H7 (cell line): ENCODE data around the gene RPL18. TPM values are rescaled to one million over a fixed set of nuclear protein-coding genes. Genes with fewer than 3 reads are reported as not detected.
A peak's percentile ranks its signal among the peaks of the same experiment; 100 is the strongest.
"Not testable (repeated sequence)": the region's sequence is repeated elsewhere in the genome, so short reads cannot be mapped to it uniquely, and the experiment has no call there.

Experiments used
- DNase-seq: peaks from one replicate; pipeline ENCODE4 v3.0.0; 2012
- H3K27me3 ChIP-seq: 2 replicates; pipeline ENCODE4 v1.6.0; 2011; ENCODE audit warnings: mild to moderate bottlenecking, low read length; ENCODE audit not compliant: control insufficient read depth, insufficient read depth
- H3K36me3 ChIP-seq: replicated peaks from 2 replicates; pipeline ENCODE4 v1.5.1; 2011; ENCODE audit warnings: low read length; ENCODE audit not compliant: control insufficient read depth, insufficient read depth
- H3K4me3 ChIP-seq: 2 replicates; pipeline ENCODE4 v1.5.1; 2011; ENCODE audit warnings: low read depth, mild to moderate bottlenecking, control low read depth, low read length, moderate library complexity; ENCODE audit not compliant: insufficient read depth
- total RNA-seq: library from RNA; depleted of rRNA; stranded (reverse); fragments of >200 nt; shearing (Covaris generic); gene quantifications from 2 replicates; pipeline ENCODE4 v1.2.3, GENCODE V29; 2014; rRNA removed

RPL18 gene
- total RNA-seq = 3,978 and 5,156 TPM in 2 replicates

DNA sequence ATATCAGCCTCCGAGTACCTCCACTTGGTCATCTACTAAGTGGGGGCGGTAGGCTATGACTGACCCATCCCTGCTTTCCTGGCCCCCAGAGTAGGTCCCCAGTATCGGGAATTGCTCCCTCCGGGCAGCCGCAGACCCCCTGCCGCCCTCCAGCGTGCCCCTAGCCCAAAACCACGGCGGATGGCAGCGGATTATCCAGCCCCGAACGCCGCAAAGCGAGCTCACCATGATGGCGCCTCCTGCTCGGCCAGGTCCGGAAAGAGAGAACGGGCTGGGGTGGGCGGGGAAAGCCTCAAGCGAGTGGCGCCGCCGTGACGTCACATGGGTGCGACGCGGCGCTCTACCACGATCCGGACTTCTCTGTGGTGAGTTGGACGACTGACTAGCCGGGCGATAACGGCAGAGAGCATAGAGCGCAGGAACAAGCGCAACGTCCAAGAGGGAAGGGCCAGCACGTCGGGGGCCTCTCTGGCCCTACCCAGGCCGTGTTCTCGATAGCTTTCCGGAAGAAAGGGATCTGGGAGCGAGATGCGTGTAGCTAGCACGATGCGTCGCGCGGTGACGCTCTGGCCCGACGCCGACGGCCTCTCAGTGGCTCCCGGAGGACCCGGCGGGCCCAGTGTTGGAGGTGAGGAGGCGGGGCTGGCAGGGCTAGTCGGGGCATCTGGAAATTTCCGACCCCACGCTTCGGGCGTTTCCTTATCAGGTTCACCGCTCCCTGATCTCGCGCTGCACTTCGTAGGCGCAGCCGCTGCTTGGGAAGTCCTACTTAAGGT is at the start of gene RPL18, which contains the start of gene SPHK2:
RPL18 (minus strand) TSS at position 263 of the 776 bp plus-strand sequence; CDS start at position 228, 35 bp downstream.
SPHK2 (plus strand) TSS at position 591 of the 776 bp plus-strand sequence. CDS start 1,009 bp downstream, outside the sequence.
- Histone ChIP-seq H3K27me3 (no peaks in the 10 kb centered on the region), H3K36me3 (peaks cover 27% of the 10 kb centered on the region), H3K4me3 (peak within 1 kb of the TSS; percentile 100)
- peak; percentile 99 for DNase-seq

DNA sequence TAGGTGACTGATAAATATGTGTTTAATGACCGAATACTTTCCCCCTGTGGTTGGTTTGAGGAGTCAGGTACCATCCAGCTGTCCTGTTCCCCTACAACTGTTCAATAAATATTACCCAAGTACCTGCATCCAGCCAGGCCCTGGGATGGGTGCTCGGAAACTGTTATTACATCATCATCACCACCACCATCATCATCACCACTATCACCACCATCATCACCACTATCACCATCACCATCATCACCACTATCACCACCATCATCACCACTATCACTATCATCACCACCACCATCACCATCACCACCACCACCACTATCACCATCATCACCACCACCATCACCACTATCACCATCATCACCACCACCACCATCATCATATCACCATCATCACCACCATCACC is 49.8 kb upstream of the RPL18 start:
- DNase-seq = no peak
- H3K4me3 ChIP-seq = no peak overlapping the region

DNA sequence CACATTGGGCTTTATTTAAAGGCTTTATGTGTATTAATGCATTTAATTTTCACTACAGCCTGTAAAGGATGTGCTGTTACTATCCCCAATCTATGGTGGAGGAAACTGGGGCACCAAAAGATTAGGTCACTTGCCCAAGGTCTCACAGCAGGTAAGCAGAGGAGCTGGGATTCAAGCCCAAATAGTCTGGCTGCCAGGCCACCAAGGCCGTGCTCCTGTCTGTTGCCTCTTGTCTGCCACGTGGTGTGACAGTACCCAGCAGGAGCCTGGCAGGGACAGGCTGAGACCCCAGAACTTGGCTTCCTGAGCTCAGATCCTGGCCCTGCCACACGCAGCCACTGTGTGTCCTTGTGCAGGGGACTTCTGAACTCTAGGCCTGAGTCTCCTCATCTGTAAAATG is 49.4 kb upstream of the RPL18 start:
- no peaks in the 10 kb centered on the region for H3K36me3 ChIP-seq
- DNase-seq = no peak
- no peak overlapping the region for H3K4me3 ChIP-seq
- H3K27me3 ChIP-seq = no peaks in the 10 kb centered on the region; the same call in 1 of the 2 replicates

More for the DNA sequence above, 49.8 kb upstream of the RPL18 start:
- Histone ChIP-seq H3K36me3 (no peaks in the 10 kb centered on the region), H3K27me3 (peaks cover under 1% of the 10 kb centered on the region)

DNA sequence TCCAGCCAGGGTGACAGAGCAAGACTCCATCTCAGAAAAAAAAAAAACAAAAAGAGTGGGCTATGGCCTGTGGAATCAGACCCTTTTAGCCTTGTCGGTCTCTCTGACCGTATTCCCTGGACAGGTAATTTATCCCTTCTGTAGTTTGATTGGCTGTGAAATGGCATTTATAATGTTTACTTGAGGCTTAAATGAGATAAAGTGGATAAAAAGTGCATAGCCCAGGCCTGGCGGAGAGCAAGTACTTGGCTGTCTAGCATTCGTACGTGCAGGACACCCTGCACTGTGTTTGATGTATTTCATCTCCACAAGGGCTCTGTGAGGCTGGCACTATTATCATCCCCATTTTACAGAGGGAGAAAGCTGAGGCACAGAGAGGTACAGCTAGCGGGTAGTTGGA is 46.8 kb upstream of the RPL18 start:
- Histone ChIP-seq H3K36me3 (no peaks in the 10 kb centered on the region), H3K27me3 (no peaks in the 10 kb centered on the region), H3K4me3 (no peak overlapping the region)
- no peak for DNase-seq

DNA sequence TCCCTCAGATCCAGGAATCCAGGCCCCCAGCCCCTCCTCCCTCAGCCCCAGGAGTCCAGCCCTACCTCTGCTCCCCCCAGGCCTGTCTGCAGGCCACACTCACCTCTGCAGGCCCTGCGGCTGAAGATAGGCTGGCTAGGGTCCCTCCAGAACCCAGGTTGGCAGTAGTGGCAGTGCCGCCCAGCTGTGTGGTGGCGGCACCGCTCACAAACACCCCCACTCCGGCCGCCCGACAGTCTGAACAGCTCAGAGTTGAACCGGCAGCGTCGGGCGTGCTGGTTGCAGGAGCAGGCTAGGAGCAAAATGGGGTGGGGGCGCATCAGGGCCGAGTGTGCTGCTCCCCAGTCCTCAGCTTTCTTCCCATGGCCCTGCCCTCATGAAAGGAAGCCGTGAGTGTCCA is 45.5 kb upstream of the RPL18 start:
- Histone ChIP-seq H3K27me3 (no peaks in the 10 kb centered on the region), H3K4me3 (no peak overlapping the region), H3K36me3 (no peaks in the 10 kb centered on the region)
- DNase-seq = peak; percentile 59

DNA sequence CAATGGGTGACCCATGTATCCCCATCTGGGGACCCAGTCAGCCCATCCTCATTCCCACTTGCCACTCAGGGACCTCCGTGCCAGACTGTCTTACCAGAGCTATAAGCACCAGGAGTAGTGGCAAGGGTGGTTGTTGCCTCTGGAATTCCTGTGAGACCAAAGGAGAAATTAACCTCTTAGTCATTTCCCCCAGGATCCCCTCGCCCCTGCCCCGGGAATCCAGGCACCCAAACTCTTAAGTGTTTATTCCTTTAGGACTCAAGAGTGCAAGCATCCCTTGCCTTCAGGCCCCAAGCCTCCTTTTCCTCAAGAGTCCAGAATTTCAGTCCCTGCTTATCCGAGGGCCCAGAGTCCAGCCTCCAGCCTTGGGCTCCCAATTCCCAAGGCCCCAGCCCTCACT is 44.7 kb upstream of the RPL18 start:
- Histone ChIP-seq H3K4me3 (no peak overlapping the region), H3K36me3 (no peaks in the 10 kb centered on the region), H3K27me3 (no peaks in the 10 kb centered on the region)
- DNase-seq = peak; percentile 45

DNA sequence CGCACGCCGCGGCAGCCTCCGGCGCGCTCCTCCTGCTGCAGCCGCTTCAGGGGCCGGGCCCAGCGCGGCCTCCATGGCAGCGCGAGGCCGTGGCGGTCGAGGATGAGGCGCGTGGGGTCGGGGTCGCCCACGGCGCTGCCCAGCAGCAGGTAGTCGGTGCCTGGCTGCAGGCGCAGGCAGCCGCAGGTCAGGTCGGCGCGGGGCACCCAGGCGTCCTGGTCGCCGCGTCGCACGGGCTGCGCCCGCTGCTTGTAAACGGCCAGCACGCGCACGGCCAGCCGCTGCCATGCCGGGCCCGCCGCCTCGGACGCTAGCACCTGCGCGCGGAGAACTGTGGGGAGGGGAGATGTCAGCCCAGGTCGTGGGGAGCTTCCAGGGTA is 42.7 kb upstream of the RPL18 start:
- no peaks in the 10 kb centered on the region for H3K27me3 ChIP-seq
- H3K36me3 ChIP-seq = no peaks in the 10 kb centered on the region
- no peak overlapping the region for H3K4me3 ChIP-seq
- DNase-seq = peak; percentile 60

DNA sequence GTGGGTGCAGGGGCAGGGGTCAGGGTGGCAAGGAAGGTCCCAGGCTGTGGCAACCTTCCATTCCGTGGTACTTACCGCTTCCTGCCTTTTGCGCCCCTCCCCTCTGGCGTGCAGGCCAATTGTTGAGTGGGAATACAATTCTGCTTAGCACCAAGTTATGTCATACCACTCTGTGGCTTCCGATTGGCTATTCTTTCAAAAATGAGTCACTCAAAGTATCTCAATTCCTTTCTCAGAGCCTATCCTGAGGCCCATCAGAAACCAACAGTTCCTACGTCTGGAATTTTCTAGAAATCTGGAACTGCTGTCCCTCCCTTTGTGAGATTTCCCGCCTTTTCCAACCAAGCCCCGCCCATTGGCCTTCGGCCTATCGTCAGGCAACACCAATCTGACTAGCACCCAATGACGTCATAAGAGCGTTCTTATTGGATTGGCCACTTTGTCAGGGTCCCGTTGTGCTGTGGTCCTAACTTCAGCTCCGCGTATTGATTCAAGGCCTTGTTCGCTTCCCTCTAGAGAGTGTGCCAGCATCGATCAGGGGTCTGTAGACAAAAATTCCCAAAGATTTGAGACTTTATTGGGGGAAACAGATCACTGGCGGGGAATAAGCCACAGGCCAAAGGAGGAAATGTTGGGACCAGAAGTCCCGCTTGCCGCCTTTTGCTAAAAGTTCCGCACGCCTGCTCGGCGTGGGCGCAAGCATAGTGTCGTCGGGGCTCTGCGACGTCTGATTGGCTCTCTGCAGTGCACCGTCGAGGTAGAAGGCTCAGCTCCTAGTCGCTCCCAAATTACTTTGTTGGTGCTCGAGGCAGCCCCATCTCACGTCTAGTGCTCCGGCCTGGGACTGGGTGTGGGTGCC is 42.1 kb upstream of the RPL18 start:
- H3K36me3 ChIP-seq = no peaks in the 10 kb centered on the region
- peak; percentile 93 for DNase-seq
- no peak overlapping the region for H3K4me3 ChIP-seq
- no peaks in the 10 kb centered on the region for H3K27me3 ChIP-seq

DNA sequence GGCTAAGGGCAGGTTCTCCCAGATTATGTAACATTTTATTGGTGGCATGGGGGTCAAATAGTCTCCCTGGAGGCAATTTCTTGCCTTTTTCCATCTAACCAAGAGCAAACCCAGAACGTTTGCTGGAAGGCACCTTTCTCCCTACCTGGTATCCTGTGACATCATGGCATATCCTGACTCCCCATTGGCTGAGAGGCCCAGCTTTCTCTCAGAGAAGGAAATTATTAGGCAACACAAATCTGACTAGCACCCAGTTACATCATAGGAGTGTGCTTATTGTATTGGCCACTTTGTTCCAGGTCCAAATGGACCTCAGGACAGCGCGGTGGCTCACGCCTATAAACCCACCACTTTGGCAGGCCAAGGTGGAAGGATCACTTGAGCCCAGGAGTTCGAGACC is 40.8 kb upstream of the RPL18 start:
- peak; percentile 43 for DNase-seq
- Histone ChIP-seq H3K36me3 (no peaks in the 10 kb centered on the region), H3K4me3 (no peak overlapping the region), H3K27me3 (no peaks in the 10 kb centered on the region)

DNA sequence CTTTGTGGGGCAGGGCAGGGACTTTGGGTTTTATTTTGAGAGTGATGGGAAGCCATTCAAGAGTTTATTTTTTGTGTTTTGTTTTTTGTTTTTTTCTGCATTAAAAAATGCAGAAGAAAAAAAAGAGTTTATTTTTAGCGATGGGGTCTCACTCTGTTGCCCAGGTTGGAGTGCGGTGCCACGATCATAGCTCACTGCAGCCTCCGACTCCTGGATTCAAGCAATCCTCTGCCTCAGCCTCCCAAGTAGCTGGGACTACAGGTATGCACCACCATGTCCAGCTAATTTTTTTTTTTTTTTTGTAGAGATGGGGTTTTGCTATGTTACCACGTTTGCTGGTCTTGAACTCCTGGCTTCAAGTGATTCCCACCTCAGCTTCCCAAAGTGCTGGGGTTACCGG is 39.5 kb upstream of the RPL18 start:
- no peaks in the 10 kb centered on the region for H3K27me3 ChIP-seq
- DNase-seq = no peak
- H3K36me3 ChIP-seq = no peaks in the 10 kb centered on the region
- no peak overlapping the region for H3K4me3 ChIP-seq

DNA sequence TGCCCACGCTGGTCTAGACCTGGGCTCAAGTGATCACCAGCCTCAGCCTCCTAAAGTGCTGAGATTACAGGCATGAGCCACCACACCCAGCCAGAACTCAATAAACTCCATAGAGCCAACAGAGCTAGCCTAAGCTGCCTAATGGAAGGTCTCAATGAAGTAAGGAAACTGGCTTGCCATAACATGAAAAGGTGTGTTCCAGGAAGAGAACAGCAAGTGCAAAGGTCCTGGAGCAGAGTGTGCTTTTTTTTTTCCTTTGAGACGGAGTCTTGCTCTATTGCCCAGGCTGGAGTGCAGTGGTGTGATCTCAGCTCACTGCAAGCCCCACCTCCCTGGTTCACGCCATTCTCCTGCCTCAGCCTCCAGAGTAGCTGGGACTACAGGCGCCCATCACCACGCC is 38.9 kb upstream of the RPL18 start:
- not testable (repeated sequence) for H3K36me3 ChIP-seq

DNA sequence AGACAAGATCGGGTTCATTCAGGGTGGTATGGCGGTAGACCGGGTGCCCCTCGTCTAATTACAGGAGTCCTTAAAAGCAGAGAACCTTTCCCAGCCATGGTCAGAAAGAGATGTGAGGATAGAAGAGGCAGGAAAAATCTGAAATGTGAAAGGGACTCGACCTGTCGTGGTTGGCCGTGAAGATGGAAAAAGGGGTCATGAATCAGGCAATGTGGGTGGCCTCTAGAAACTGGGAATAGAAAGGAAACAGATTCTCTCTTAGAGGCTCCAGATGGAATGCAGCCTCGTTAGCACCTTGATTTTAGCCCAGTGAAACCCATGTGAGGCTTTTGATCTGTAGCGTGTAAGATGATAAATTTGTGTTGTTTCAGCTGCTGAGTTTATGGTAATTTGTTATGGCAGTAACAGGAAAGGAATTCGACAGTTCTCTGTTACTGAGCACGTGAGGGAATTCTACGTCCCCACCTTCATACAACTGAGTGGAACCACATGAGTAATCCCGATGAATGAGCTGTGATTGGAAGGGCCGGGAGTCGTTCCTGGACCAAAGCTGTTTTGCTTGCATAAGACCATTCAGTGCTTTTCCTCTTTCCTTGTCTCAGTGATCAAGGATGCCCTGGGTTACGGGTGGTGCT is 38.0 kb upstream of the RPL18 start:
- H3K4me3 ChIP-seq = no peak overlapping the region
- no peaks in the 10 kb centered on the region for H3K36me3 ChIP-seq
- peak; percentile 39 for DNase-seq
- no peaks in the 10 kb centered on the region for H3K27me3 ChIP-seq

More for the DNA sequence above, 38.9 kb upstream of the RPL18 start:
- DNase-seq, H3K27me3 ChIP-seq, H3K4me3 ChIP-seq: not testable (repeated sequence)

DNA sequence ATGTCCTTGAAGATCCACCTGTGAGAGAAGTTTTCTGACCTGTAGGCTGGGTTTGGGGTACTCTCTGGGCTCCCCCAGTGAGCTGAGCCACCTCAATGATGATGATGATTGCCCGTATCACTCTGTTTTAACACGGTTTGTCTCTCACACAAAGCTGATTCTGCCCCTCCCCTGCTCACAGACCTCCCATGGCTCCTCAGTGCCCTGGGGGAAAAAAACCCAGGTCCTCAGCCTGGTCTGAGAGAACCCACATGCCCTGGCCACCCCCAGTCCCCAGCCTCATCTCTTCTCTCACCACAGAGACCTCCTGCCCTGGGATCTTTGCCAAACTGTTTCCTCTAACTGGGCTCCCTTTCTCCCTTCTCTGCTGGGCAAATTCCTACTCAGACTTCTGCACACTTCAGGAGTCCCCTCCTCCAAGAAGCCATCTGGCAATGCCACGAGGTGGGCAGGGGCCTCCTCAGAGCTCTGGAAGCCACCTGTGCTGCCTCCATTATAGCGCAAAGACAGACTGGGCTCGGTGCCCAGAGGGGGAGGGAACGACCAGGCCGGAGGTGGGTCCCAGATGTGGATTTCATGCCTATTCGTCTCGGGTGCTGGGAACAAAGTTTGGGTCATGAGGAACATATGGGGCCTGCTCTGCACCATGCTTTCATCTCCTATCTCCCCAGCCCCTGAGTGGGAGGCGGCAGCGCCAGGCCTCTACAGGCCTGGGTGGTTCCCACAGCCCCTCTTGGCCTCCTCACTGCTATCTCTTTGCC is 35.5 kb upstream of the RPL18 start:
- no peaks in the 10 kb centered on the region for H3K27me3 ChIP-seq
- DNase-seq = no peak

DNA sequence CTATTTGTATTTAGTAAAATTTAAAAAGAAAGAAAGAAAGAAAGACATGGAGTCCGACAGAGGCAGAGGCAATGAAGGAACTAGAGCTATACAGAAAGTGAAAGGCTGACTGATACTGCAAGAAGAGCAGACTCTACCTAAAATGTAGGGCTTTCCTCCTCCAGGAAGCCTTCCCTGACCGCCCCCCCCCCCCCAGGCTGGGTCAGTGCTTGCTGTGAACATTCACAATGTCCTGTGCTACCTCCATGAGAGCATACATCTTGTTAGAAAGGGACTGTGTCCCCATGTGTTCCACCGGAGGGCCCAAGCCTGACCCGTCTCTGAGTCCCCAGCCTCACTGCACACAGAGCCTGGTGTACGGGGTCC is 32.7 kb upstream of the RPL18 start:
- Histone ChIP-seq H3K36me3 (no peaks in the 10 kb centered on the region), H3K4me3 (no peak overlapping the region), H3K27me3 (no peaks in the 10 kb centered on the region)
- DNase-seq = peak; percentile 35

More for the DNA sequence above, 35.5 kb upstream of the RPL18 start:
- Histone ChIP-seq H3K4me3 (no peak overlapping the region), H3K36me3 (no peaks in the 10 kb centered on the region)
